Measurements from ENCODE around the gene GAS7.

DNA sequence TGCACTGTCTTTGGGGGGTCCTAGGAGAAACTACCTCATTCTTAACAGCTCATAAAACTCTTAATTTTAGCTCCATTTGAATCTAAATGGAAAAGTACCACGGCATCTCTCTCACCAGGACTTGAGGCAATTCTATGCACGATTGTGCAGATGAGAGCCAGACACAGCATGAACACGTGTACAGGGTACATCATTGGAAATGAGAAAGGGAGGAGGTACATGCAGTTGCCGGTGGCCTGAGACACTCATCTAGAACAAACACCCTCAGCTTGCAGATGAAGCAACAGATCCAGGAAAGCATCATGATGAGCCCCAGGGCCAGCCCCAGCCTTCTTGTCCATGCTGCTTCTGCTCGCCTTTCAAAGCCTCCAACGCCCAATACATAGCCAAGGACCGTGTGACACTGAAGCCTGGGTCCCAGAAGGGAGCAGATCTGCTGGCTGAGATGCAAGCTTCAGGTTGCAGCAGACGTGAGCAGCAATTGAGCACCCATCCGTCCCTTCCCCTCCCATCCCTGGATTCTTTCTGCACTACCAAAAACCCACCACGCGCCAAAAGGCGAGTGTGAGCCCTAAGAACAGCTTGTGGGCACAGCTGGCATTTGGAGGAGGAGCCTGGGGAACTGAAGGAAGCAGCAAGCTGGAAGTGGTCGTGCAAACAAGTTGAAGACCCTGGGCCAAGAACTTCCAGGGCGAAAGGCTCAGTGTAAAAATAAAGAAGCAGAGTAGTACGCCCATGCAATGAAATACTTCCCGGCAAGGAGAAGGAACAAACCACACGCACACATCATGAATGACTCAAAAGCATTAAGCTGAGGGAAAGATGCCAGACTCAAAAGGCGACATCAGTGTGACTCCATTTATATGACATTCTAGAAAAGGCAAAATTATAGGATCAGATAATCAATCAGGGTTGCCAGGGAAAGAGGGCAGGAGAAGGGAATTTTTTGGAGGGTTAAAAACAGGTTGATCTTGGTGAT is 286.0 kb downstream of the GAS7 start:
- TF ChIP-seq, protein P1, sequence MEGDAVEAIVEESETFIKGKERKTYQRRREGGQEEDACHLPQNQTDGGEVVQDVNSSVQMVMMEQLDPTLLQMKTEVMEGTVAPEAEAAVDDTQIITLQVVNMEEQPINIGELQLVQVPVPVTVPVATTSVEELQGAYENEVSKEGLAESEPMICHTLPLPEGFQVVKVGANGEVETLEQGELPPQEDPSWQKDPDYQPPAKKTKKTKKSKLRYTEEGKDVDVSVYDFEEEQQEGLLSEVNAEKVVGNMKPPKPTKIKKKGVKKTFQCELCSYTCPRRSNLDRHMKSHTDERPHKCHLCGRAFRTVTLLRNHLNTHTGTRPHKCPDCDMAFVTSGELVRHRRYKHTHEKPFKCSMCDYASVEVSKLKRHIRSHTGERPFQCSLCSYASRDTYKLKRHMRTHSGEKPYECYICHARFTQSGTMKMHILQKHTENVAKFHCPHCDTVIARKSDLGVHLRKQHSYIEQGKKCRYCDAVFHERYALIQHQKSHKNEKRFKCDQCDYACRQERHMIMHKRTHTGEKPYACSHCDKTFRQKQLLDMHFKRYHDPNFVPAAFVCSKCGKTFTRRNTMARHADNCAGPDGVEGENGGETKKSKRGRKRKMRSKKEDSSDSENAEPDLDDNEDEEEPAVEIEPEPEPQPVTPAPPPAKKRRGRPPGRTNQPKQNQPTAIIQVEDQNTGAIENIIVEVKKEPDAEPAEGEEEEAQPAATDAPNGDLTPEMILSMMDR (IDR thresholded peaks at IDR 0.05; ENCODE audit: poor library complexity): no peak
- no peak for TF ChIP-seq EZH2 (IDR thresholded peaks at IDR 0.05; ENCODE audit: borderline replicate concordance)
- TF ChIP-seq EZH2phosphoT487 (IDR thresholded peaks at IDR 0.05; ENCODE audit: low read depth, severe bottlenecking, unreplicated experiment): no peak
